Transverse colon (tissue), 4 donors: ENCODE results near the gene SEPTIN3.

Source experiments
- EP300 ChIP-seq: sonication (generic); formaldehyde crosslinking; IDR thresholded peaks from one replicate; pipeline ENCODE4 v1.6.1; 2017; ENCODE audit warnings: antibody characterized with exemption, low read depth
- POLR2A ChIP-seq: fragments of 450-650 bp; IDR thresholded peaks from one replicate; pipeline ENCODE4 v1.6.1; 2016; ENCODE audit warnings: antibody characterized with exemption, mild to moderate bottlenecking, moderate library complexity
- POLR2AphosphoS5 ChIP-seq, 3 donors: sonication (generic); formaldehyde crosslinking; IDR thresholded peaks; one replicate each; pipeline ENCODE4 v1.6.1; 2016; ENCODE audit warnings: antibody characterized with exemption in 3 of 3
- TF ChIP-seq, protein P1 (sequence below), 5 experiments: fragments of 200-600 bp in 3 of 5; fragments of 450-650 bp in 2 of 5; sonication (generic) in 3 of 5; IDR thresholded peaks; 1 replicate in 2 of 5; 2 replicates in 3 of 5; pipeline ENCODE4 v1.5.1; 2016 to 2017; ENCODE audit warnings: antibody characterized with exemption in 5 of 5, inconsistent platforms in 3 of 5, mild to moderate bottlenecking in 2 of 5, moderate library complexity in 1 of 5

DNA sequence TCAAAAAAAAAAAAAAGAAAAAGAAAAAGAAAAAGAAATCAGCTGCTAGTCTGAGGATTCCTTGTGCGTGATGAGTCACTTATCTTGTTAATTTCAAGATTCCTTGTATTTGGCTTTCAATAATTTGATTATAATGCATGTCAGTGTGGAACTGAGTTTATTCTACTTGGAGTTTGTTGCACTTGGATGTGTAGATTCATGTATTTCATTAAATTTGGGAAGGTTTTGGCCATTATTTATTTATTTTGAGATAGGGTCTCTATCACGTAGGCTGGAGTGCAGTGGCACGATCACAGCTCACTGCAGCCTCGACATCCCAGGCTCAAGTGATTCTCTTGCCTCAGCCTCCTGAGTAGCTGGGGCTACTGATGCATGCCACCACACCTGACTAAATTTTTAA, 44.1 kb downstream of the SEPTIN3 start:
- TF ChIP-seq POLR2AphosphoS5 (IDR thresholded peaks at IDR 0.05) (no peak), EP300 (no peak), POLR2A (no peak)
- TF ChIP-seq, protein P1, sequence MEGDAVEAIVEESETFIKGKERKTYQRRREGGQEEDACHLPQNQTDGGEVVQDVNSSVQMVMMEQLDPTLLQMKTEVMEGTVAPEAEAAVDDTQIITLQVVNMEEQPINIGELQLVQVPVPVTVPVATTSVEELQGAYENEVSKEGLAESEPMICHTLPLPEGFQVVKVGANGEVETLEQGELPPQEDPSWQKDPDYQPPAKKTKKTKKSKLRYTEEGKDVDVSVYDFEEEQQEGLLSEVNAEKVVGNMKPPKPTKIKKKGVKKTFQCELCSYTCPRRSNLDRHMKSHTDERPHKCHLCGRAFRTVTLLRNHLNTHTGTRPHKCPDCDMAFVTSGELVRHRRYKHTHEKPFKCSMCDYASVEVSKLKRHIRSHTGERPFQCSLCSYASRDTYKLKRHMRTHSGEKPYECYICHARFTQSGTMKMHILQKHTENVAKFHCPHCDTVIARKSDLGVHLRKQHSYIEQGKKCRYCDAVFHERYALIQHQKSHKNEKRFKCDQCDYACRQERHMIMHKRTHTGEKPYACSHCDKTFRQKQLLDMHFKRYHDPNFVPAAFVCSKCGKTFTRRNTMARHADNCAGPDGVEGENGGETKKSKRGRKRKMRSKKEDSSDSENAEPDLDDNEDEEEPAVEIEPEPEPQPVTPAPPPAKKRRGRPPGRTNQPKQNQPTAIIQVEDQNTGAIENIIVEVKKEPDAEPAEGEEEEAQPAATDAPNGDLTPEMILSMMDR (IDR thresholded peaks at IDR 0.05), result no peak
